HepG2 (cell line): Measurements from ENCODE around the gene ZKSCAN8. TPM values are rescaled to one million over a fixed set of nuclear protein-coding genes. Genes with fewer than 3 reads are reported as not detected.

ENCODE experiments used
- EEA1 ChIP-seq: sonication (generic); formaldehyde crosslinking; IDR thresholded peaks from 2 replicates; pipeline ENCODE4 v1.5.1; 2020; ENCODE audit warnings: mild to moderate bottlenecking, missing genetic modification reagents, borderline replicate concordance
- FOXK1 ChIP-seq: sonication (generic); formaldehyde crosslinking; IDR thresholded peaks from 2 replicates; pipeline ENCODE4 v1.4.0; 2020; ENCODE audit warnings: low read depth, missing genetic modification reagents, borderline replicate concordance
- FOXM1 ChIP-seq: sonication (generic); formaldehyde crosslinking; IDR thresholded peaks from 2 replicates; pipeline ENCODE4 v1.5.0; 2020; ENCODE audit warnings: missing genetic modification reagents
- MED13 ChIP-seq: sonication (generic); formaldehyde crosslinking; IDR thresholded peaks from 2 replicates; pipeline ENCODE4 v1.5.0; 2020; ENCODE audit warnings: missing genetic modification reagents
- MTA3 ChIP-seq: sonication (generic); formaldehyde crosslinking; IDR thresholded peaks from 2 replicates; pipeline ENCODE4 v1.4.0; 2020; ENCODE audit warnings: missing genetic modification reagents
- NRL ChIP-seq: sonication (generic); formaldehyde crosslinking; IDR thresholded peaks from 2 replicates; pipeline ENCODE4 v1.5.0; 2020; ENCODE audit warnings: missing genetic modification reagents, mild to moderate bottlenecking, moderate library complexity, borderline replicate concordance
- PCBP1 ChIP-seq: fragments of 200-400 bp; formaldehyde crosslinking; IDR thresholded peaks from 2 replicates; pipeline ENCODE4 v1.6.1; 2017; ENCODE audit warnings: mild to moderate bottlenecking, low read depth, low read length, borderline replicate concordance
- RFXANK ChIP-seq: IDR thresholded peaks from 2 replicates; pipeline ENCODE4 v1.6.1; 2016
- RORA ChIP-seq: sonication (generic); formaldehyde crosslinking; IDR thresholded peaks from 2 replicates; pipeline ENCODE4 v1.5.0; 2020; ENCODE audit warnings: mild to moderate bottlenecking, missing genetic modification reagents, moderate library complexity
- SIX4 ChIP-seq: sonication (generic); formaldehyde crosslinking; IDR thresholded peaks from 2 replicates; pipeline ENCODE4 v1.4.0; 2020; ENCODE audit warnings: missing genetic modification reagents
- SMAD1 ChIP-seq: sonication (generic); formaldehyde crosslinking; IDR thresholded peaks from 2 replicates; pipeline ENCODE4 v1.4.0; 2020; ENCODE audit warnings: missing genetic modification reagents, low read depth, mild to moderate bottlenecking, borderline replicate concordance
- ZFP36L2 ChIP-seq: sonication (generic); formaldehyde crosslinking; IDR thresholded peaks from 2 replicates; pipeline ENCODE4 v1.4.0; 2020; ENCODE audit warnings: missing genetic modification reagents
- ZMAT5 ChIP-seq: sonication (generic); formaldehyde crosslinking; IDR thresholded peaks from 2 replicates; pipeline ENCODE4 v1.5.0; 2020; ENCODE audit warnings: mild to moderate bottlenecking, low read depth, missing genetic modification reagents, borderline replicate concordance
- ZNF326 ChIP-seq: sonication (generic); formaldehyde crosslinking; IDR thresholded peaks from 2 replicates; pipeline ENCODE4 v1.4.0; 2020; ENCODE audit warnings: missing genetic modification reagents, borderline replicate concordance
- ZNF33B ChIP-seq: sonication (generic); formaldehyde crosslinking; IDR thresholded peaks from 2 replicates; pipeline ENCODE4 v1.5.1; 2020; ENCODE audit warnings: mild to moderate bottlenecking, missing genetic modification reagents
- ZNF607 ChIP-seq: sonication (generic); formaldehyde crosslinking; IDR thresholded peaks from 2 replicates; pipeline ENCODE4 v1.5.1; 2020; ENCODE audit warnings: missing genetic modification reagents, mild to moderate bottlenecking, borderline replicate concordance
- ZNF775 ChIP-seq: sonication (generic); formaldehyde crosslinking; IDR thresholded peaks from 2 replicates; pipeline ENCODE4 v1.4.0; 2020; ENCODE audit warnings: missing genetic modification reagents, mild to moderate bottlenecking, moderate library complexity, borderline replicate concordance
- ZSCAN30 ChIP-seq: sonication (generic); formaldehyde crosslinking; IDR thresholded peaks from 2 replicates; pipeline ENCODE4 v1.5.0; 2020; ENCODE audit warnings: mild to moderate bottlenecking, missing genetic modification reagents
- polyA plus RNA-seq, 8 experiments: library from polyadenylated mRNA; depleted of rRNA in 3 of 8; stranded (reverse) in 7 of 8; unstranded in 1 of 8; fragments of >200 nt; fragmentation: Illumina TruSeq in 4 of 8; extraction: Trizol in 4 of 8; gene quantifications; 2 replicates each; pipeline versions ENCODE4 v1.2.1 to v1.2.3, GENCODE V29; 2011 to 2016; ENCODE audit warnings: low read depth in 4 of 8, missing spikeins in 1 of 8, mixed read lengths in 1 of 8; ENCODE audit not compliant: insufficient read depth in 1 of 8
- total RNA-seq, 5 experiments: library from RNA; depleted of rRNA; stranded (reverse); fragments of >200 nt; fragmentation: Illumina TruSeq; extraction: Trizol; gene quantifications; 2 replicates each; pipeline ENCODE4 v1.2.3, GENCODE V29; 2016; ENCODE audit warnings: low read depth in 1 of 5
- TF ChIP-seq, protein P1 (sequence below): IDR thresholded peaks from 2 replicates; pipeline ENCODE4 v1.6.1; 2016; ENCODE audit warnings: control low read depth
- TF ChIP-seq, protein P2 (sequence below): sonication (generic); formaldehyde crosslinking; IDR thresholded peaks from 2 replicates; pipeline ENCODE4 v1.5.0; 2020; ENCODE audit warnings: missing genetic modification reagents
- TF ChIP-seq, protein P3 (sequence below): sonication (generic); formaldehyde crosslinking; IDR thresholded peaks from 2 replicates; pipeline ENCODE4 v1.8.1; 2023; ENCODE audit warnings: mild to moderate bottlenecking, inconsistent platforms, moderate library complexity, missing genetic modification reagents, borderline replicate concordance
- TF ChIP-seq, protein P4 (sequence below): IDR thresholded peaks from 2 replicates; pipeline ENCODE4 v1.6.1; 2016; ENCODE audit warnings: low read depth, control low read depth
- TF ChIP-seq, protein P5 (sequence below): sonication (generic); formaldehyde crosslinking; IDR thresholded peaks from 2 replicates; pipeline ENCODE4 v1.4.0; 2020; ENCODE audit warnings: mild to moderate bottlenecking, missing genetic modification reagents

Gene ZKSCAN8
- total and polyA plus RNA-seq, 2 of the 13 experiments (the other 11 are each of a cell fraction or from before 2014, with no cell fraction given), result 12.4 to 20.9 TPM

DNA sequence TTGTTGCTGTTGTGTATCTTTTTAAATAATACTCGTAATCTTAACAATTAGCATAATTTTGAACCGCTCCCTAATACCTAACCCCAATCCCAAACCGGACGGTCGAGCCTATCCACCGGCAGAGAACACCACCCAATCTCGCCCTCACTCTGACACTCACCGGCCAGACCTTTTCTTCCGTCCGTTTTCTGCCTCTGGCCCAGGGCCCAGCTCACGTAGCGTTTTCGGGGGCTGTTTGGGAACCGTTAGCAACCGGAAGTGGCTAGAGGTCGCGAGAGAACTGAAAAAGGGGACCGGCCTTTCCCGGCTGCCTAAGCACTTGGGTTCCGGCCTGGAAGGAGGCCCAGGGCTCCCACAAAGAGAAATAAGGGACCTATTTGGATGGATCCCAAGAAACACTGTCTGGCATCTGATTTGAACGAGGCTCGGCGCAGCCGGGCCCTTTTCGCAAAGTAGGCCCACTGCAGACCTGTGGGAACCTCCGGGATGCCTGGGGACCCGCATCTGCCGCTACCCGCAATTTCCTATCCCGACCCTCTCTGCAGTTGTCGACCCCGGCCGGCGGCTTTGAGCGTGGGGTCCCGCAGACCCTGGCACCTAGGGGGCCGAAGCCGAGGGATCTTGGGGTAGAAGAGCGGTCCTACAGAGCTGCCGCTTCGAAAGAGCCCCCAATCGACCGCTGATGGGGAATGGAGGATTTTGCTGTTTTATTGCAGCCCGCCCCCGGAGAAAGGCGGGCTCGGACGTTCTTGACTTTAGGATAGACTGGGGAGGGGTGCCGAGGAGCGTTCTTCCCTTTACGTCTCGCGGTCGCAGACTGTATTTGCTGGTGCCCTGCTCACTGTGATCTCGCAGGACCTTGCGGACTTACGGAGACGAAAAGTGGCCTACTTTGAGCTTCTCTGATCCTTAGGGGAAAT lies 4.8 kb upstream of the ZKSCAN8 start (continued):
- TF ChIP-seq ZNF607 (CRISPR knock-in tag) (peak; percentile 80; the same call in 1 of the 2 replicates), MED13 (0 out of 2 replicates have a peak, but pooled peaks have one; percentile 28), ZFP36L2 (CRISPR knock-in tag) (no peak), FOXM1 (CRISPR knock-in tag) (peak; percentile 68; the same call in 1 of the 2 replicates), ZMAT5 (no peak), FOXK1 (CRISPR knock-in tag) (peak; percentile 96), EEA1 (CRISPR knock-in tag) (peak; percentile 55), SIX4 (CRISPR knock-in tag) (peak; percentile 29; the same call in 1 of the 2 replicates), SMAD1 (CRISPR knock-in tag) (peak; percentile 98; the same call in 1 of the 2 replicates), ZNF775 (peak; percentile 59; the same call in 1 of the 2 replicates), ZNF33B (no peak; the same call in 1 of the 2 replicates), MTA3 (CRISPR knock-in tag) (no peak), PCBP1 (0 out of 2 replicates have a peak, but pooled peaks have one; percentile 83), NRL (CRISPR knock-in tag) (peak; percentile 75; the same call in 1 of the 2 replicates), ZSCAN30 (CRISPR knock-in tag) (peak; percentile 51; the same call in 1 of the 2 replicates), RFXANK (CRISPR knock-in tag) (peak; percentile 70), ZNF326 (CRISPR knock-in tag) (0 out of 2 replicates have a peak, but pooled peaks have one; percentile 29), RORA (peak; percentile 92)
- TF ChIP-seq, protein P1, sequence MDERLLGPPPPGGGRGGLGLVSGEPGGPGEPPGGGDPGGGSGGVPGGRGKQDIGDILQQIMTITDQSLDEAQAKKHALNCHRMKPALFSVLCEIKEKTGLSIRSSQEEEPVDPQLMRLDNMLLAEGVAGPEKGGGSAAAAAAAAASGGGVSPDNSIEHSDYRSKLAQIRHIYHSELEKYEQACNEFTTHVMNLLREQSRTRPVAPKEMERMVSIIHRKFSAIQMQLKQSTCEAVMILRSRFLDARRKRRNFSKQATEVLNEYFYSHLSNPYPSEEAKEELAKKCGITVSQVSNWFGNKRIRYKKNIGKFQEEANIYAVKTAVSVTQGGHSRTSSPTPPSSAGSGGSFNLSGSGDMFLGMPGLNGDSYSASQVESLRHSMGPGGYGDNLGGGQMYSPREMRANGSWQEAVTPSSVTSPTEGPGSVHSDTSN (CRISPR knock-in tag), result no peak
- TF ChIP-seq, protein P2, sequence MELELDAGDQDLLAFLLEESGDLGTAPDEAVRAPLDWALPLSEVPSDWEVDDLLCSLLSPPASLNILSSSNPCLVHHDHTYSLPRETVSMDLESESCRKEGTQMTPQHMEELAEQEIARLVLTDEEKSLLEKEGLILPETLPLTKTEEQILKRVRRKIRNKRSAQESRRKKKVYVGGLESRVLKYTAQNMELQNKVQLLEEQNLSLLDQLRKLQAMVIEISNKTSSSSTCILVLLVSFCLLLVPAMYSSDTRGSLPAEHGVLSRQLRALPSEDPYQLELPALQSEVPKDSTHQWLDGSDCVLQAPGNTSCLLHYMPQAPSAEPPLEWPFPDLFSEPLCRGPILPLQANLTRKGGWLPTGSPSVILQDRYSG (CRISPR knock-in tag), result no peak
- TF ChIP-seq, protein P3, sequence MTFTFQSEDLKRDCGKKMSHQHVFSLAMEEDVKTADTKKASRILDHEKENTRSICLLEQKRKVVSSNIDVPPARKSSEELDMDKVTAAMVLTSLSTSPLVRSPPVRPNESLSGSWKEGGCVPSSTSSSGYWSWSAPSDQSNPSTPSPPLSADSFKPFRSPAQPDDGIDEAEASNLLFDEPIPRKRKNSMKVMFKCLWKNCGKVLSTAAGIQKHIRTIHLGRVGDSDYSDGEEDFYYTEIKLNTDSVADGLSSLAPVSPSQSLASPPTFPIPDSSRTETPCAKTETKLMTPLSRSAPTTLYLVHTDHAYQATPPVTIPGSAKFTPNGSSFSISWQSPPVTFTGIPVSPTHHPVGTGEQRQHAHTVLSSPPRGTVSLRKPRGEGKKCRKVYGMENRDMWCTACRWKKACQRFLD (CRISPR knock-in tag), result peak; percentile 76; the same call in 1 of the 2 replicates
- TF ChIP-seq, protein P4, sequence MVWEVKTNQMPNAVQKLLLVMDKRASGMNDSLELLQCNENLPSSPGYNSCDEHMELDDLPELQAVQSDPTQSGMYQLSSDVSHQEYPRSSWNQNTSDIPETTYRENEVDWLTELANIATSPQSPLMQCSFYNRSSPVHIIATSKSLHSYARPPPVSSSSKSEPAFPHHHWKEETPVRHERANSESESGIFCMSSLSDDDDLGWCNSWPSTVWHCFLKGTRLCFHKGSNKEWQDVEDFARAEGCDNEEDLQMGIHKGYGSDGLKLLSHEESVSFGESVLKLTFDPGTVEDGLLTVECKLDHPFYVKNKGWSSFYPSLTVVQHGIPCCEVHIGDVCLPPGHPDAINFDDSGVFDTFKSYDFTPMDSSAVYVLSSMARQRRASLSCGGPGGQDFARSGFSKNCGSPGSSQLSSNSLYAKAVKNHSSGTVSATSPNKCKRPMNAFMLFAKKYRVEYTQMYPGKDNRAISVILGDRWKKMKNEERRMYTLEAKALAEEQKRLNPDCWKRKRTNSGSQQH (CRISPR knock-in tag), result peak; percentile 71; the same call in 1 of the 2 replicates
- TF ChIP-seq, protein P5, sequence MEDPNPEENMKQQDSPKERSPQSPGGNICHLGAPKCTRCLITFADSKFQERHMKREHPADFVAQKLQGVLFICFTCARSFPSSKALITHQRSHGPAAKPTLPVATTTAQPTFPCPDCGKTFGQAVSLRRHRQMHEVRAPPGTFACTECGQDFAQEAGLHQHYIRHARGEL (CRISPR knock-in tag), result no peak
